Lung (tissue), 12 donors: ENCODE measurements around the gene LYRM2. TPM values are rescaled to one million over a fixed set of nuclear protein-coding genes. Genes with fewer than 3 reads are reported as not detected.

Experiments used
- ATAC-seq: fragments of 200-7000 bp; cut with Tn5 transposase; one replicate; pipeline ENCODE4 v1.9.1; 2020; ENCODE audit warnings: moderate number of reproducible peaks; ENCODE audit not compliant: insufficient read depth, low FRiP score
- DNase-seq, 3 donors: peaks; one replicate each; pipeline ENCODE4 v3.0.0-alpha.2; 2013 to 2017
- H3K27ac ChIP-seq, 2 donors: one replicate each; pipeline ENCODE4 v1.5.1; 2013; ENCODE audit warnings: mild to moderate bottlenecking in 2 of 2, moderate library complexity in 2 of 2, control low read depth in 1 of 2, inconsistent platforms in 1 of 2, low read depth in 1 of 2, low read length in 1 of 2
- H3K27me3 ChIP-seq, 3 donors: one replicate each; pipeline ENCODE4 v1.5.1; 2013; ENCODE audit warnings: low read length in 2 of 3; ENCODE audit not compliant: control insufficient read depth in 3 of 3, insufficient read depth in 3 of 3
- H3K36me3 ChIP-seq, 4 donors: one replicate each; pipeline ENCODE4 v1.5.1; 2013; ENCODE audit warnings: low read length in 4 of 4, mild to moderate bottlenecking in 1 of 4, moderate library complexity in 1 of 4; ENCODE audit not compliant: control insufficient read depth in 4 of 4, insufficient read depth in 4 of 4
- H3K4me1 ChIP-seq, 5 donors: one replicate each; pipeline ENCODE4 v1.5.1; 2013; ENCODE audit warnings: low read length in 5 of 5, mild to moderate bottlenecking in 2 of 5, moderate library complexity in 1 of 5; ENCODE audit not compliant: control insufficient read depth in 5 of 5, insufficient read depth in 5 of 5
- H3K4me3 ChIP-seq: one replicate; pipeline ENCODE4 v1.5.1; 2013; ENCODE audit warnings: mild to moderate bottlenecking, control low read depth, moderate library complexity
- H3K9ac ChIP-seq, 2 donors: one replicate each; pipeline ENCODE4 v1.5.1; 2013; ENCODE audit warnings: low read length in 2 of 2, control low read depth in 1 of 2; ENCODE audit not compliant: insufficient read depth in 1 of 2
- H3K9me3 ChIP-seq, 4 donors: one replicate each; pipeline ENCODE4 v1.5.1; 2013; ENCODE audit warnings: low read length in 3 of 4, mild to moderate bottlenecking in 1 of 4, moderate library complexity in 1 of 4; ENCODE audit not compliant: control insufficient read depth in 4 of 4, insufficient read depth in 3 of 4
- CTCF ChIP-seq: IDR thresholded peaks from 2 replicates; pipeline ENCODE4 v1.5.1; 2012; ENCODE audit warnings: mild to moderate bottlenecking; ENCODE audit errors: control extremely low read depth, extremely low read depth
- WGBS, 2 donors: extraction: QIAGEN DNeasy Blood & Tissue Kit; methylation state at CpG; one replicate each; pipeline ENCODE4 v1.1.7; 2013; 5-methylcytosine and 5-hydroxymethylcytosine counted together
- polyA plus RNA-seq, 2 donors: library from polyadenylated mRNA; stranded (reverse); fragments of 200-250 nt; gene quantifications; one replicate each; pipeline ENCODE4 v1.2.1, GENCODE V29; 2013
- total RNA-seq, 2 donors: library from RNA; depleted of rRNA in 1 of 2; stranded (reverse); fragments of >200 nt in 1 of 2; gene quantifications; one replicate each; pipeline ENCODE4 v1.2.1, GENCODE V29; 2014 to 2021
- donor health status: control.
- donor health status: control.
- donor health status: Bipolar disorder and iron deficiency.
- donor health status: healthy.
- donor health status: DM: yes; HTN: yes; CAD: no.

The LYRM2 gene
- total and polyA plus RNA-seq, 4 donors = 25.6 to 38.1 (median 27.1) TPM

GRCh38 chr6:89575562-89575960 lies 63.0 kb downstream of the LYRM2 start:
- peaks cover 0 to 2% (median 0%) of the 10 kb centered on the region in 4 donors for H3K36me3 ChIP-seq
- H3K9ac ChIP-seq = no peak overlapping the region
- H3K27ac ChIP-seq = no peak overlapping the region
- H3K4me1 ChIP-seq = no peaks in the 10 kb centered on the region
- ATAC-seq (no peak), DNase-seq (no peak)
- no peak for TF ChIP-seq CTCF
- peaks cover 0 to 2% (median 0%) of the 10 kb centered on the region in 4 donors for H3K9me3 ChIP-seq
- H3K4me3 ChIP-seq = no peak overlapping the region
- WGBS, 2 donors = 89 to 93% methylated on average over 2 of the region's 2 CpGs
- H3K27me3 ChIP-seq = no peaks in the 10 kb centered on the region

- Histone ChIP-seq H3K36me3 (peaks cover 0 to 2% (median 0%) of the 10 kb centered on the region in 4 donors), H3K27me3 (no peaks in the 10 kb centered on the region), H3K9me3 (peaks cover 0 to 2% (median 0%) of the 10 kb centered on the region in 4 donors), H3K9ac (no peak overlapping the region), H3K27ac (no peak overlapping the region), H3K4me1 (no peaks in the 10 kb centered on the region), H3K4me3 (no peak overlapping the region)
- no peak for TF ChIP-seq CTCF
- ATAC-seq = no peak
- DNase-seq = peak; percentile 33 to 74 (median 46)
- 78 to 94% methylated on average over 2 of the region's 2 CpGs for WGBS, 2 donors
Observed at GRCh38 chr6:89574910-89575561, 63.5 kb downstream of the LYRM2 start.

- H3K4me3 ChIP-seq = no peak overlapping the region
- DNase-seq (peak in 1 of 3 donors; percentile 39), ATAC-seq (no peak)
- no peaks in the 10 kb centered on the region for H3K36me3 ChIP-seq
- WGBS, 2 donors = 72 to 89% methylated on average over 6 of the region's 6 CpGs
- no peak overlapping the region for H3K9ac ChIP-seq
- H3K27ac ChIP-seq = no peak overlapping the region
- peaks cover 0 to 5% (median 0%) of the 10 kb centered on the region in 5 donors for H3K4me1 ChIP-seq
- H3K27me3 ChIP-seq = no peaks in the 10 kb centered on the region
- no peaks in the 10 kb centered on the region for H3K9me3 ChIP-seq
- TF ChIP-seq CTCF = no peak
Observed at GRCh38 chr6:89567630-89568390, 70.7 kb downstream of the LYRM2 start.
